ENCODE data around the gene OPRM1.

- no peak for TF ChIP-seq CTCF (IDR thresholded peaks at IDR 0.05)
- no peak for TF ChIP-seq EP300 (IDR thresholded peaks at IDR 0.05)
Observed at GRCh38 chr6:154092326-154092962, 53.4 kb downstream of the OPRM1 start.

Measured in ovary (tissue), 3 donors.